Ascending aorta (tissue), 2 donors: Measurements from ENCODE around the gene SLC44A2. TPM values are rescaled to one million over a fixed set of nuclear protein-coding genes. Genes with fewer than 3 reads are reported as not detected.

Source experiments
- DNase-seq, 2 donors: peaks; one replicate each; pipeline ENCODE4 v3.0.0-alpha.2; 2019; ENCODE audit warnings: low spot score in 2 of 2
- H3K27ac ChIP-seq, 2 donors: fragments of 200-600 bp; sonication (generic); one replicate each; pipeline ENCODE4 v1.5.1; 2016 to 2017; ENCODE audit warnings: mild to moderate bottlenecking in 1 of 2
- H3K27me3 ChIP-seq: fragments of 200-600 bp; sonication (generic); one replicate; pipeline ENCODE4 v1.5.1; 2017
- H3K36me3 ChIP-seq, 2 donors: fragments of 200-600 bp; sonication (generic); one replicate each; pipeline ENCODE4 v1.5.1; 2016
- H3K4me1 ChIP-seq, 2 donors: fragments of 200-600 bp; sonication (generic); one replicate each; pipeline ENCODE4 v1.5.1; 2016 to 2017; ENCODE audit warnings: mild to moderate bottlenecking in 1 of 2
- H3K4me3 ChIP-seq, 2 donors: fragments of 200-600 bp; sonication (generic); one replicate each; pipeline ENCODE4 v1.5.1; 2016 to 2017; ENCODE audit warnings: mild to moderate bottlenecking in 1 of 2
- H3K9me3 ChIP-seq, 2 donors: fragments of 200-600 bp; sonication (generic); one replicate each; pipeline ENCODE4 v1.5.1; 2016
- intact Hi-C: fragments of 100-400 bp; cut with DNase I; formaldehyde crosslinking; loops from one replicate; pipeline ENCODE4 v1.15.1; 2023
- total RNA-seq: library from RNA; depleted of rRNA; stranded (reverse); fragments of >200 nt; gene quantifications from one replicate; pipeline ENCODE4 v1.1.0, GENCODE V29; 2016
- TF ChIP-seq, protein P1 (sequence below), 3 experiments: fragments of 200-600 bp in 2 of 3; fragments of 450-650 bp in 1 of 3; sonication (generic) in 2 of 3; IDR thresholded peaks; one replicate each; pipeline ENCODE4 v1.5.1; 2016 to 2019; ENCODE audit warnings: antibody characterized with exemption in 3 of 3, mild to moderate bottlenecking in 1 of 3, moderate library complexity in 1 of 3

SLC44A2 gene
- total RNA-seq, 1 donor from 2014 or later: 354 TPM

GRCh38 chr19:10631874-10632273, 6.5 kb downstream of the SLC44A2 start:
- Histone ChIP-seq H3K9me3 (no peaks in the 10 kb centered on the region), H3K27ac (no peak overlapping the region), H3K36me3 (peaks cover 72 to 80% of the 10 kb centered on the region in 2 donors), H3K4me3 (no peak overlapping the region), H3K27me3 (no peaks in the 10 kb centered on the region), H3K4me1 (no peaks in the 10 kb centered on the region)
- no peak for DNase-seq
- intact Hi-C loops: no loop called here
- TF ChIP-seq, protein P1, sequence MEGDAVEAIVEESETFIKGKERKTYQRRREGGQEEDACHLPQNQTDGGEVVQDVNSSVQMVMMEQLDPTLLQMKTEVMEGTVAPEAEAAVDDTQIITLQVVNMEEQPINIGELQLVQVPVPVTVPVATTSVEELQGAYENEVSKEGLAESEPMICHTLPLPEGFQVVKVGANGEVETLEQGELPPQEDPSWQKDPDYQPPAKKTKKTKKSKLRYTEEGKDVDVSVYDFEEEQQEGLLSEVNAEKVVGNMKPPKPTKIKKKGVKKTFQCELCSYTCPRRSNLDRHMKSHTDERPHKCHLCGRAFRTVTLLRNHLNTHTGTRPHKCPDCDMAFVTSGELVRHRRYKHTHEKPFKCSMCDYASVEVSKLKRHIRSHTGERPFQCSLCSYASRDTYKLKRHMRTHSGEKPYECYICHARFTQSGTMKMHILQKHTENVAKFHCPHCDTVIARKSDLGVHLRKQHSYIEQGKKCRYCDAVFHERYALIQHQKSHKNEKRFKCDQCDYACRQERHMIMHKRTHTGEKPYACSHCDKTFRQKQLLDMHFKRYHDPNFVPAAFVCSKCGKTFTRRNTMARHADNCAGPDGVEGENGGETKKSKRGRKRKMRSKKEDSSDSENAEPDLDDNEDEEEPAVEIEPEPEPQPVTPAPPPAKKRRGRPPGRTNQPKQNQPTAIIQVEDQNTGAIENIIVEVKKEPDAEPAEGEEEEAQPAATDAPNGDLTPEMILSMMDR (IDR thresholded peaks at IDR 0.05): no peak

- Histone ChIP-seq H3K9me3 (no peaks in the 10 kb centered on the region), H3K36me3 (peaks cover 81 to 88% of the 10 kb centered on the region in 2 donors), H3K27ac (no peak overlapping the region), H3K27me3 (no peaks in the 10 kb centered on the region), H3K4me1 (no peaks in the 10 kb centered on the region), H3K4me3 (no peak overlapping the region)
- TF ChIP-seq, protein P1 (IDR thresholded peaks at IDR 0.05): no peak
- intact Hi-C loops: no loop called here
- DNase-seq: no peak
These were observed 9.1 kb downstream of the SLC44A2 start for GRCh38 chr19:10634430-10634829.

DNA sequence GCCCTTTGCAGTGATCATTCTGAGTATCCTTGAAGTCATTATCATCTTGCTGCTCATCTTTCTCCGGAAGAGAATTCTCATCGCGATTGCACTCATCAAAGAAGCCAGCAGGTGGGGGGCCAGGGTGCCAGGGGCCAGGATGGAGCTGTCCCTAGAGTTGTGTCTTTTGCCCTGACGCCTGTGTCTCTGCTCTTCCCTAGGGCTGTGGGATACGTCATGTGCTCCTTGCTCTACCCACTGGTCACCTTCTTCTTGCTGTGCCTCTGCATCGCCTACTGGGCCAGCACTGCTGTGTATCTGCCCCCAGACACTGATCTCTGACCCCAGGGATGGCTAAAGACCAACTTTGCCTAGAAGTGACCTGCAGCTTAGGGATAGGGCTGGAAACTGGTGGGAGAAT, 9.6 kb downstream of the SLC44A2 start:
- H3K27ac ChIP-seq: no peak overlapping the region
- H3K4me1 ChIP-seq: no peaks in the 10 kb centered on the region
- no peaks in the 10 kb centered on the region for H3K27me3 ChIP-seq
- DNase-seq: no peak
- intact Hi-C loops: no loop called here
- H3K36me3 ChIP-seq: peaks cover 79 to 87% of the 10 kb centered on the region in 2 donors
- no peaks in the 10 kb centered on the region for H3K9me3 ChIP-seq
- H3K4me3 ChIP-seq: no peak overlapping the region
- TF ChIP-seq, protein P1 (IDR thresholded peaks at IDR 0.05): no peak

DNA sequence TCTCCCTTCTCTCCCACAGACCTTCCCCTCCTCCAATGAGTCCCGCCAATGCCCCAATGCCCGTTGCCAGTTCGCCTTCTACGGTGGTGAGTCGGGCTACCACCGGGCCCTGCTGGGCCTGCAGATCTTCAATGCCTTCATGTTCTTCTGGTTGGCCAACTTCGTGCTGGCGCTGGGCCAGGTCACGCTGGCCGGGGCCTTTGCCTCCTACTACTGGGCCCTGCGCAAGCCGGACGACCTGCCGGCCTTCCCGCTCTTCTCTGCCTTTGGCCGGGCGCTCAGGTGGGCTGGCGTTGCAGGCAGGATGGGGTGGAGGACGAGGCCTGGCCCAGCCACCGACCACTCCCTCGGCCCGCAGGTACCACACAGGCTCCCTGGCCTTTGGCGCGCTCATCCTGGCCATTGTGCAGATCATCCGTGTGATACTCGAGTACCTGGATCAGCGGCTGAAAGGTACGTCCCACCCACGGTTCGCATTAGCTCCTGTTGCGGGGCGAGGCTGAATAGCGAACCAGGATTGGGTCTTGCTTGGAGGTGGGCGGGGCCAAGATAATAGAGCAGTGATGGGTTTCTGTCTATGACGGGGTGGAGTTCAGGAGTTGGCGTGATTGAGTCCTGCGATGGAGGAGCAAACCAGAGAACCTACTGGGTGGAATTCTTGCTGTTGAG, 11.1 kb downstream of the SLC44A2 start:
- Histone ChIP-seq H3K4me3 (no peak overlapping the region), H3K27me3 (no peaks in the 10 kb centered on the region), H3K9me3 (no peaks in the 10 kb centered on the region), H3K4me1 (no peaks in the 10 kb centered on the region), H3K27ac (no peak overlapping the region), H3K36me3 (peaks cover 81 to 89% of the 10 kb centered on the region in 2 donors)
- intact Hi-C loops: no loop called here
- TF ChIP-seq, protein P1 (IDR thresholded peaks at IDR 0.05): no peak
- DNase-seq: no peak

- H3K4me1 ChIP-seq: no peaks in the 10 kb centered on the region
These were observed 12.5 kb downstream of the SLC44A2 start for GRCh38 chr19:10637894-10638293.

More at GRCh38 chr19:10637894-10638293, 12.5 kb downstream of the SLC44A2 start:
- H3K4me3 ChIP-seq: no peak overlapping the region
- H3K36me3 ChIP-seq: peaks cover 79 to 90% of the 10 kb centered on the region in 2 donors
- no peak for DNase-seq
- no peaks in the 10 kb centered on the region for H3K27me3 ChIP-seq
- intact Hi-C loops: no loop called here
- no peak overlapping the region for H3K27ac ChIP-seq
- TF ChIP-seq, protein P1 (IDR thresholded peaks at IDR 0.05): no peak
- H3K9me3 ChIP-seq: no peaks in the 10 kb centered on the region
